Kidney epithelial cell (primary cell): ENCODE measurements around the gene DLGAP4. TPM values are rescaled to one million over a fixed set of nuclear protein-coding genes. Genes with fewer than 3 reads are reported as not detected.

Experiments used
- DNase-seq: peaks from one replicate; pipeline ENCODE4 v3.0.0-alpha.2; 2010; ENCODE audit warnings: low read depth
- H3K27me3 ChIP-seq: 2 replicates; pipeline ENCODE4 v1.6.0; 2011; ENCODE audit warnings: low read length; ENCODE audit not compliant: control insufficient read depth, insufficient read depth
- H3K36me3 ChIP-seq: 2 replicates; pipeline ENCODE4 v1.5.1; 2011; ENCODE audit warnings: low read length; ENCODE audit not compliant: control insufficient read depth, insufficient read depth
- H3K4me3 ChIP-seq: 2 replicates; pipeline ENCODE4 v1.5.1; 2011; ENCODE audit warnings: low read depth, mild to moderate bottlenecking, control low read depth, low read length
- total RNA-seq: library from RNA; depleted of rRNA; stranded (reverse); fragments of >200 nt; gene quantifications from 2 replicates; pipeline ENCODE4 v1.2.3, GENCODE V29; 2015
- TF ChIP-seq, protein P1 (sequence below): IDR thresholded peaks from 2 replicates; pipeline ENCODE4 v1.5.1; 2011; ENCODE audit warnings: mild to moderate bottlenecking, moderate library complexity, low read length, control low read depth, inconsistent platforms; ENCODE audit not compliant: insufficient read depth, poor library complexity, severe bottlenecking

The DLGAP4 gene
- total RNA-seq, 1 donor from 2014 or later = 78.4 TPM

DNA sequence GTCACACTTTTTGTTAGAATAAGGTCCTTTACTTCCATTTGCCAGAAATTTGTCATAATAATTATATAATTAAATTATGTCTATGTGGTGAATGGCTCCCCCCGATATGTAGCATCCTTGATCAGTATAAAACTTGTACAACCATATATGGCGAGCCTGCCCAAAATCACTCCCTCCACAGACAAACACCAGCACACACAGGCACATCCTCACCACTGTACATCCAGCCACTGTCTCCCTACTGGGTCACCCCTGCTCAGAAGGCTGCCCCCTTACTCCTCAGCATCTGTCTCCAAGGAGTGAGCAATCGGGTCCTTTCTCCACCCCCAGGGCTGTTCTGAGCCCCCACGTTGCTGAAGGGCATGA lies 148.2 kb downstream of the DLGAP4 start:
- peaks cover 3% of the 10 kb centered on the region for H3K27me3 ChIP-seq
- no peak for DNase-seq
- TF ChIP-seq, protein P1, sequence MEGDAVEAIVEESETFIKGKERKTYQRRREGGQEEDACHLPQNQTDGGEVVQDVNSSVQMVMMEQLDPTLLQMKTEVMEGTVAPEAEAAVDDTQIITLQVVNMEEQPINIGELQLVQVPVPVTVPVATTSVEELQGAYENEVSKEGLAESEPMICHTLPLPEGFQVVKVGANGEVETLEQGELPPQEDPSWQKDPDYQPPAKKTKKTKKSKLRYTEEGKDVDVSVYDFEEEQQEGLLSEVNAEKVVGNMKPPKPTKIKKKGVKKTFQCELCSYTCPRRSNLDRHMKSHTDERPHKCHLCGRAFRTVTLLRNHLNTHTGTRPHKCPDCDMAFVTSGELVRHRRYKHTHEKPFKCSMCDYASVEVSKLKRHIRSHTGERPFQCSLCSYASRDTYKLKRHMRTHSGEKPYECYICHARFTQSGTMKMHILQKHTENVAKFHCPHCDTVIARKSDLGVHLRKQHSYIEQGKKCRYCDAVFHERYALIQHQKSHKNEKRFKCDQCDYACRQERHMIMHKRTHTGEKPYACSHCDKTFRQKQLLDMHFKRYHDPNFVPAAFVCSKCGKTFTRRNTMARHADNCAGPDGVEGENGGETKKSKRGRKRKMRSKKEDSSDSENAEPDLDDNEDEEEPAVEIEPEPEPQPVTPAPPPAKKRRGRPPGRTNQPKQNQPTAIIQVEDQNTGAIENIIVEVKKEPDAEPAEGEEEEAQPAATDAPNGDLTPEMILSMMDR = no peak
- H3K36me3 ChIP-seq = no peaks in the 10 kb centered on the region
- no peak overlapping the region for H3K4me3 ChIP-seq

DNA sequence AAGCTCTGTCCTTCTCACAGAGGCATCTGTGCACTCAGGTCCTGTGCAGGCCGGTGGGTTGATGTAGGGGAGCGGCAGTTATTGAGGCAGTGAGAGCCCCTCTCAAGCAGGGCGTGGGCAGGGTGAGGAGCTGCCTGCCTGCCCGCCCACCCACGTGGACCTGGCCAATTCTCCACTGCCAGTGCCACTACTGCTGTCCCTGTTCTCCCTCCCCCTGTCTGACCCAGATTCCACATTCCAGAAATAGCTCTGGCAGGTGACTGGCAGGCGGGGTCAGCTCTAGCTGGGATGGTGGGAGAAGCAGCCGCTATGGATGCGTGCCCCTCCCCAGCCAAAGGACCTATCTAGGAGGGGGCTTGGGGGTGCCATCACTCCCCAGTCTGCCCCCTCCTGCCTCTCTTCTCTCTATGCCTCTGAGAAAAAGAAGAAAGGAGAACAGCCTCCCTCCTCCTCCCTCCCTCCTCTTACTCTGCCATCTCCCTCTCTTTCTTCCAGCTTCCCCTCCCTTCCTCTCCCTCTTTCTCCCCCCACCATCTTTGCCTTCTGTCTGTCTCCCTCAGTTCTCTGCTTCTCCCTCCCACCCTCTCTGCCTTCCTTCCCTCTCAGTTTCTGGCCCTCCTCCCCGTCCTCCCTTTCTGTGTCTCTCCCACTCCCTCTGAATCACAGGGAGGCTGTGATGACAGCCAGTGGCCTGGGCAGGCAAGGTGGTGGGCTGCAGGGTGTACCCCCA lies 148.7 kb downstream of the DLGAP4 start:
- TF ChIP-seq, protein P1 = no peak

DNA sequence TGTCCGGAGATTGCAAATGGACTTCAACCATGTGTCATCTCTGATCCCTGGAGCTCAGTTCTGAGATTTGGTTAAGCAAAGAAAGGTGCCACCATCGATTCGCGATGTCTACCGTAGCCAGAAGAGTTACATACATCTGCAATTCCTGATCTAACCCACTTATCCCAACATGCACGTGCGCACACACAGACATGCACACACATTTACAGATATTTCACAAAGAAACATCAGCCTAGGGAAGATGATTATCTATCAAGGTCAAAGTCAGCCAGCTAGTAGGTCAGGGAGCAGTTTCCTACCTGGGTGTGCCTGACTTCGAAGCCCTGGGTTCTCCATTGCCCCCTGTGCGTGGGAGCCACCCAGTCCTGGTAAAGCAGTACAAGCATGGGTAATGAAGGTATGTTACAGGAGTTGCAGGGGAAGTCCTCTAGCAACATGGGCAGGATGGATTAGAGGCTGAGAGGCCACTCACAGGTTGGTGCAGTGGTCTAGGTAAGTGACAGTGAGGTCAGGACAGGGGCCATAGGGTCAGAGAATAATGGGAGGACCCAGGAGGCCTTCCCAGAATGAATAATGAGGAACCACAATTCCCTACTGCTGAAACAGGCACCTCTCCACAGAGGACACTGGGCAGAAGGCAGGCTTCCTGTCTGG lies 150.0 kb downstream of the DLGAP4 start:
- TF ChIP-seq, protein P1 = no peak
- Histone ChIP-seq H3K27me3 (peaks cover 3% of the 10 kb centered on the region), H3K4me3 (no peak overlapping the region), H3K36me3 (no peaks in the 10 kb centered on the region)
- no peak for DNase-seq

More for the DNA sequence above, 148.7 kb downstream of the DLGAP4 start:
- Histone ChIP-seq H3K36me3 (no peaks in the 10 kb centered on the region), H3K27me3 (peaks cover 3% of the 10 kb centered on the region), H3K4me3 (no peak overlapping the region)
- DNase-seq = no peak

DNA sequence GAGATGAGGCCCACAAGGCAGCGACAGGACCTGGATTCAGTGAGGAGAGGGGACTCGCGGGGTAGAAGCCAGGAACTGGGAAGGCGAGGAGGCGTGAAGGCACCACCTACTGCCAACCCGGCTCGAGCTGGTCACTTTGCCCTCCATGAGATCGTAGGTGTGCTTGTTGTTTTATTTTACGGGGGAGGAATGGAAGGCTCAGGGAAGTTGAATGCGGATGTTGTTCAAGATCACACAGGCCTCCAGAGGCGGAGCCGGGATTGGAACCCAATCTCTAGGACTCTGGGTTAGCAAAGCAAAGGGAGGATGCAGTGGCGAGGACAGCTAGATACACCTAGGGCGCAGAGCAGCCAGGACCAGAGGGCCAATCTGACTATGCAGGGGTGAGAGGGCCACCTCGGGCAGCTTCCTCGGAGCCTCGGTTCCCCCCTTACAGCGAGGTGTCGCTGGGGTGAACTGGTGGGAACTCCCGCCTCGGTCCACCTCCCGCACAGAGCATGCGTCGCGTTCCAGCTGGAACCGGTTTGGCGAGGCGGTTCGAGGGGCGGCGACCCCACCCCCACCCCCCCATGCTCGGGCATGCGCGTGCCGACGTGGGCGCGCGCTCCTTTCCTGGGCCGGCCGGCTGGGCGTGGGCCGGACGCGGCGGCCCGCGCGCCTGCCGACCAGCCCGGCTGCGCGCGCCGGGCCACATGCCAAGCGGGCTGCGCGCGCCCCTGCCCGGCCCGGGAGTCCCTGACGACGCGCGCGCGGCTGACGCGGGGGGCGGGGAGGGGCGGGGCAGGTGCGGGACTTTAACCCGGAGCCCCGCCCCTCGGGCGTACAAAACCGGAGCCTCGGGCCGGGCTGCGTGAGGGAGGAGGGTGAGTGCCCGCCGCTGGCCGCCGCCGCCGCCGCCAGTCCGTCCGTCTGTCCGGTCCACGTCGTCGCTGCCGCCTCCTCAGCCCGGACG lies 154.8 kb downstream of the DLGAP4 start:
- Histone ChIP-seq H3K4me3 (peak overlapping the region; percentile 94), H3K27me3 (no peaks in the 10 kb centered on the region), H3K36me3 (no peaks in the 10 kb centered on the region)
- TF ChIP-seq, protein P1 = no peak
- no peak for DNase-seq

DNA sequence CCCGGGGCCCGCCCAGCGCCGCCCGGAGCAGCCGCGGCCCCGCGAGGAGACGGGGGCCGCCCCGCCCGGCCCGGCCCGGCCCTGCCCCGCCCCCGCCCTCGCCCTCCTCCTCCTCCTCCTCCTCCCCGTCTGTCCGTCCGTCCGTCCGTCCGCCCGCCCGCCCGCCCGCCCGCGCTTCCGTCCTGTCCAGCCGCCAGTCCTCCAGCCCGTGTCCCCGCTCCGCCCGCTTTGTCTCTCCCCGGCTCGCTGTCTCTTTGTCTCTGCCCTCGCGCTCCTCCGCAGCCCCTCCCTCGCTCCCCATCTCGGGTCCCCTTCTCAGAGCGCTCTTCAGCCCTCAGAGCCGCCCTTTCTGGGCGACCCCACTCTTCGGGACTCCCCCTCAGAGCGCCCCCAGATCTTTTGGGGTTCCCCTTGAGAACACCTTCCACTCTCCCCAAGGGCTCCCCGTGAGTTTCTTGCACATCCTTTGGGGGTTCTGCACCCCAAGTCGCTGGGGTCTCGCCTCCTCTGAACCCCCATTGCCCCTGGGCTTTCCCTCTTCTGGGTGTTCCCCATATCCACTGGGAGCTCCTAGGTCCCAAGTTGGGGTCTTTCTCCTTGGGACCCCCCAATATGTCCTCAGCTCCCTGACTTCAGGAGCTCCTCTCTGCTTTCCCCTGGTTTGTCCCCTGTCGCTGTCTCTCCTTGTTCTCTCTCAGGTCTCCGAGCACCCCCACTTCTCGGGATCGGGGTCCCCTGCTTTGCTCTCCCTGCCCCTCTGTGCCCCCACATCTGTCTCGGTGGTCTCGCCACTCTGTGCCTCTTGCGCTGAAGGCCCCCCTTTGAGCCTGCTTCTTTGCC lies 155.7 kb downstream of the DLGAP4 start:
- Histone ChIP-seq H3K27me3 (no peaks in the 10 kb centered on the region), H3K36me3 (no peaks in the 10 kb centered on the region), H3K4me3 (peak overlapping the region; percentile 94)
- TF ChIP-seq, protein P1 = no peak
- no peak for DNase-seq
